Activated CD8-positive, alpha-beta memory T cell treated with anti-CD3 and anti-CD28 coated beads for 48 hours (primary cell): Measurements from ENCODE around the gene POR.

ENCODE experiments used
- DNase-seq, 3 experiments: peaks; one replicate each; pipeline ENCODE4 v3.0.0-alpha.2; 2020; ENCODE audit warnings: low read depth in 2 of 3, low spot score in 2 of 3

The POR gene

DNA sequence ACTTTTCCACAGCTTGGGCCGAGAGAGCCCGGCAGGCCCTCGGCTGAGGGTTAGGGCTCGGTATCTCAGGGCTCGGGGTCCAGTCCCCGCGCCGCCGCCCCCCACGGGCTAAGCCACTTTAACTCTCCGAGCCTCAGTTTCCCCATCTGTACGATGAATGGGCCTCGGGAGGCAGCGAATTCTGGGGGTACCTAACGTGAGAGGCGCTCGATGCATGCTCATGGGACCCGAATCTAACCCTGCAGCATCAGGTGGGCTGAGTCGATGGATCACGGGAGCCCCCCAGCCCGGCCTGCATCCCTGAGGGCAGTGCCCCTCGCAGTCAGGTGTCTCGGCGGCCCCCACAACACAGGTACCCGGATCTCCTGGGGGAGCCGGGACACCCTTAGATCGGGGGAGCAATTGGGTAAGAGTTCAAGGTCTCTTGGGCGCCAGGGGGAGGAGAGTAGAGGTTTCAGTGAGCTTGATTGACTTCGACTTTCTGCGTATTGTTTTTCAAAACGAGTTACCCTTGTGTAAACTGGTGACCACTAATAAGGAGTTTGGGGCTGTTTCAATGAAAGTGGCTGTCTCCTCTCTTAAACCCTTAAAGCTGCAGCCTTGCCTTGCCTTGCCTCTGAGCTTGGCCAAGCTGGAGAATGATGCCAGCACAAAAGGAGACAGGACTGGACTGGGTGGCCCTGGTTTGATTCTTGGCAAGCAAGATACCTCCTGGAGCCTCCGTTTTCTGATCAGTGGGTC lies 631 bp downstream of the POR start:
- DNase-seq = no peak

DNA sequence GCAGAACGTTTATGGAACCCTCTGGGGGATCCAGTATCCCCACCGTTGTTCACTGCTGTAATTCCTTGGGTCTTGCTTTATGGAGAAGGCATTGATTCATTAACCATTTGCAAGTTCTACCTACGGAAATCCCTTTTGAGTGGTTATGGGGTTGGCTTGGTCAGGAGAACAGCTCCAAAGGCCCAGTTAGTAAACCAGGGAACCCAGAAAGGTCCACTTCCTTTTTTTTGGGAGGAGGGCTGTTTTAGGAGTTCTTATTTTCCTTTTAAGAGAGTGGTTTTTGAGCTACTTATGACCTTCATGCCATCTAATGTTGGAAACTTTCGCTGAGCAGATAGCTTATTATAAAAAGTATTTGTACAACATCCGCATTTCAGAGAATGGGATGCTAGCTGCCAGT lies 1.3 kb downstream of the POR start:
- DNase-seq = no peak

DNA sequence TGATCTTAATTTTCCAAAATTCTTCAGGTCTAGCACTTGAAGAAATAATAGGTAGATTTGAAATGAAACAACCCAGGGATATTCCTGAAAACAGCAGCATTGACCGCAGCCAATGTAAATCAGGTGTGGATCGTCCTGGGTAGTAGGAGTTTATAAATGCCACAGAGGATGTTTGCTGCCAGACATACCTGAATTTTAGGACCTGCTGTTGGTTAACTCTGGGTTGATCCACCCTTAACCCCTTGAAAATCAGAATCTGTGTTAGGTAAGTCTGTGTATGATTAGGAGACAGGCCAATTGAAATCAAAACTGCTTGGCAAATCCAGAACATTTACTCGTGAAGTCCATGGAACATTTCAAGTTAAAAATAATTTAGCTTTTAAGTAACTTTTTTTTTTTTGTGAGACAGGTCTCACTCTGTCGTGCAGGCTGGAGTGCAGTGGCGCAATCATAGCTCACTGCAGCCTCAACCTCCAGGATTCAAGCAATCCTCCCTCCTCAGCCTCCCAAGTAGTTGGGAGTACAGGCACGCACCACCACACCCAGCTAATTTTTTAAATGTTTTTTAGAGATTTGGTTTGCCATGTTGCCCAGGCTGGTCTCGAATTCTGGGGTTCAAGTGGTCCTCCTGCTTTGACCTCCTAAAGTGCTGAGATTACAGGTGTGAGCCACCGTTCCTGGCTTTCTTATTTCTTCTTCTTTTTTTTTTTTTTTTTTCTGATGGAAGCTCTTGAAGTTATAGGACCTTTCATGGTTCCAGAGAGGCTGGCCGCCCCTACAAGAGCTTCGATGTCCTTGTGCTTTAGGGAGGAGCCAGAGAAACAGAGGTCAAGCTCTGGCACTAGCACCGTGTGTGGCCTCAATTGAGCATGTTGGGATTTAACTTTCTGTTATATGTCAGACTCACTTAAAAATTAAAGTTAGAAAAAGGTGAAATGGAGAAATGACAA lies 2.0 kb downstream of the POR start:
- no peak for DNase-seq

DNA sequence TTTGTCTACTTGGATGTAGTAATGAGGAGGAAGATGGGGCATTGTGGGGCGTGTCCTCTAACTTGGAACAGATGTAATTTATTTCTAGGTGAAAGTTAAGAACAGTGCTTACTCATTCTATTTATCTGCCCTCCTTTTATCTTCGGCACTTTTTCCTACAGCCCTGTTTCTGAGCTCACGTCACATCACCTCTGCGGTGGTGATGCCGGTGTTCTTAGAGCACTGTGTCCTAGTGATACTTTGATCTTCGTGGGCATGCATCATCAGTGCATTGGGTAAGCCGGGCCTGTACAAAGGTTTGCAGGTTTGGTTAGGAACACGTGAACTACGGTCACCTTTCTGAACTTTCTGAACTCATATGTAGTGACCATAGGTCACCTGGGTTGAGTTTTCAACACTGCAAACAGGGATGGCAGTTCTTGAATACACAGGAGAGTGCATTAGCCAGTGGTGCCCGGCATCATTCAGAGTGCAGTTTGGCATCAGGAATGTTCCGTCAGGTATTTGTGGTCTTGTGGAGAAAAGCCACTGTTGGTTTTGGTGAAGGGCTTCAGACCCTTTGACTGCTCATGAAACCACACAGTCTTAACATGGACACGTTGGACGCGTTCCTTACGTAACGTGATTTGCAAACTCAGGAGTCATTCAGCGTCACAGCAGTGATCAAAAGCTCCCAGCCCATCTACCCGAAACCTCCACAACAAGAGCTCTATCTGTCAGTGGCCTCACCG lies 5.6 kb downstream of the POR start:
- DNase-seq = no peak

DNA sequence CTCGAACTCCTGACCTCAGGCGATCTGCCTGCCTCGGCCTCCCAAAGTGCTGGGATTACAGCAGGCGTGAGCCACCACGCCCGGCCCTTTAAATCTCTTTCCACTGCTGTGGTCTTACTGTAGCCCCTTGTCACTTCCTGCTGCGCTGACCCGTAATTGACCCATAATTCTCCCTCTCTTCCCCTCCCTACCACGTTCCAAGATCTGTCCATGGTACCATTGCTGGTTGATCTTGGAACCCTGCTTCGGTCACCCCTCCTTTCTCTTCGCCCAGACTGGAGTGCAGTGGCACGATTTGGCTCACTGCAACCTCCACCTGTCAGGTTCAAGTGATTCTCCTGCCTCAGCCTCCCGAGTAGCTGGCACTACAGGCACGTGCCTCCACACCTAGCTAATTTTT lies 6.5 kb downstream of the POR start:
- no peak for DNase-seq

DNA sequence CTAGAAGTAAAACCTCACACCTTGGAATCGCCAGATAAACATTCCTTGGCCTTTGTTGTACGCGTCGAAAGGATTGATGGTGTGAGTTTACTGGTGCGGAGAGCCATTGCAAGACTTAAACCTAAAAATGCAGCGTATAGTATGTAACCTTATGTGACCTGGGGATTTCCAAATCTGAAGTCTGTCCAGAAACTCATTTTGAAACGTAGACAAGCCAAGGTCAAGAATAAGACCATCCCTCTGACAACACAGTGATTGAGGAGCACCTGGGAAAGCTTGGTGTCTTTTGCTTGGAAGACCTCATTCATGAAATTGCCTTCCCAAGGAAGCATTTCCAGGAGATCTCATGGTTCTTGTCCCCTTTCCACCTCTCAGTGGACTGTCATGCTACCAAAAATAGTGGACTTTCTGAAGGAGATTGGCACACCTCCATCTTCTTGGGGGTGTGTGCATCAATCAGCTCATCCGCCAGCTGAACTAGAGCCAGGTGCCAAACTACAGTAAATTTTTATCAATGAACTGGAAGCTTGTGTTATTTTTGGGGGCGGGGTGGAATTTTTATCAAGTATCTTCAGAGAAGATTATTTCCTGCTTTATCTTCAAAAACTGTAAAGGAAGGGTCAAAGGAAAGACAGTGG lies 8.1 kb downstream of the POR start:
- DNase-seq = no peak

DNA sequence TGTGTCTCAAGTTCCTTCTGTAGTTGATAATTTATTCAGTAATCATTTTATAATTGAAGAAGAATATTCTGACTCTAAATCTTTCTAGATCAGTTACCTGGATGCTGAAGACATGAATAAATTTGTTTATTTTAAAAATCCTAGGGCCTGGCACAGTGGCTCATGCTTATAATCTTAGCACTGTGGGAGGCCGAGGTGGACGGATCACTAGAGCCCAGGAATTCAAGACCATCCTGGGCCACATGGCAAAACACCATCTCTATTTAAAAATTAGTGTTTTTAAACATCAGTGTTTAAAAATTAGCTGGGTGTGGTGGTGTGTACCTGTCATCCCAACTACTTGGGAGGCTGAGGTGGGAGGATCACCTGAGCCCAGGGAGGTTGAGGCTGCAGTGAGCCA lies 9.3 kb downstream of the POR start:
- DNase-seq = no peak

DNA sequence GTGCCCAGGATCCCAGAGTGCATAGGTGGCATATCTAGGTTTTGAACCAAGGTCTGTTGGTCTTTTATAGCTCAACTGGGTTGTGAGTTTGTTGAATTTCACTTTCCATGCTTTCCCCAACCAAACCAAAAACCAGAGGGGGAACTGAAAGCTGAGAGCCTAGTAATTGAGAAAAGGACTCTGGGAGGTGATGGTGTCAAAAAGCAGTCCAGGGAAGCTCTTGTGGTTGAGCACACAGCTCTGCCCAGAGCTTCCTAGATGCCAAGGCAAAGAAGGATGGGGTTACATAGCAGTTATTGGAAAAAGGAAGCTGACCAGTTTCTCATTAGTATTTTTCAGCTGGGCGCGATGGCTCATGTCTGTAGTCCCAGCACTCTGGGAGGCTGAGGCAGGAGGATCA lies 9.9 kb downstream of the POR start:
- no peak for DNase-seq

DNA sequence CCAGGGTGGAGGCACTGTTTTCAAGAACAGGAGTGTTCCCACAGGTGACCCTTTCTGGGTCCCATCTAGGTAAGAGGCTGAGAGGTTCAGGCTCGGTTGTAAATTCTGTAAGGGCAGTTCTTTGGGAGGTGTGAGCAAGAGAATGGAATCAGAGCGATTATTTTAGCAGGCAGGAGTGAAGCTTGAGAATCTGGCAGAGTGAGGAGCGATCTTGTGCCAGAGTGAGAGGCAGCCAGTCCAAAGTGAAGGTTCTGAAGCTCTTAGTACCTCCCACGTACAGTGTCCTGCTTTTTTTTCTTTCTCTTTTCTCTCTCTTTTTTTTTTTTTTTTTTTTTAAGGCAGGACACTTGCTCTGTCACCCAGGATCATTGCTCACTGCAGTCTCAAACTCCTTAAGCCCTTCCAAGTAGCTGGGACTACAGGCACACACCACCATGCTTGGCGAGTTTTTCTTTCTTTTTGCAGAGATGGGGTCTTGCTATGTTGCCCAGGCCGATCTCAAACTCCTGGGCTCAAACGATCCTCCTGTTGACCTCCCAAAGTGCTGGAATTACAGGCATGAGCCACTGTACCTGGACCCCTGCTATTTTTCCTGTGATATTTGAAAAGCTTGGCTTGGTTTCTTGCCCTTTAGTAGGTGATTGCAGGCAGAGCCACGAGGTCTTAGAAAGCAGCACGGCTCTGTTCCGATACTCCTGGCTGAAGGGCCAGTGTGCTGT lies 10.9 kb downstream of the POR start:
- DNase-seq = no peak

DNA sequence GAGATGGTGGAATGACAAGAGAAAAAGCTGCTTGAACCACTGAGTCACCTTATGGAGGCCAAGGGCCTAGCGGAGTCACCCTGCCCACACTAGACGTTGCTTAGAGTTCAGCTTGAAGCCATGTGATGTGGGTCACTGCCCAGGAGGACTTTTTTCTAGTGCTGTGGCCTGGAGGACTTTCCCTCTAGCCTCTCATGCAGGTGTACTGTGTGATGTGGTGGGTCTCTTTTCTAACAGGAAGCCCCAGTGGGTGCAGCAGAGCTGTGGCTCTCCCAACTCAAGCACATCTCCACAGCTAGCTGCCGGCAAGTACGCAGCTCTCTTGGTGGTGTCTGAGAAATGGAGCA lies 13.6 kb downstream of the POR start:
- DNase-seq = no peak

DNA sequence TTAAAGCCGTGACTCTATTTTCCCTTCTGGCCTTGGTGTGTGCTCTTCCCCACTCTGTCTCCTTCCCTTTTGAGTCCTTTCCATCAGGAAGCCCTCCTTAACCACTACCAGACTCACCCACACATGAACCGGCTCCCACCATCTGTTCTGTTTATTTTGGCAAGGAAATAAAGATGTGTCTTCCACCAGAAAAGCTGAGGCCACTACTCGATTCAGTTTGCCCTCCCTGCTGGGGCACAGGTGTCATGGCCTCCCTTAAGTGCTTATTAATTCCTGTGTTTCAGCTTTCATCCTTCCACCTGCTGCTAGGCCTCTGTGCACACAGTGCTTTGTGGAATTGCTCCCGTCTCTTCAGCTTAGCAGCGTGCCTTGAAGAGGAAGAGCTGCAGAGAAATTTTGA lies 16.7 kb downstream of the POR start:
- no peak for DNase-seq

DNA sequence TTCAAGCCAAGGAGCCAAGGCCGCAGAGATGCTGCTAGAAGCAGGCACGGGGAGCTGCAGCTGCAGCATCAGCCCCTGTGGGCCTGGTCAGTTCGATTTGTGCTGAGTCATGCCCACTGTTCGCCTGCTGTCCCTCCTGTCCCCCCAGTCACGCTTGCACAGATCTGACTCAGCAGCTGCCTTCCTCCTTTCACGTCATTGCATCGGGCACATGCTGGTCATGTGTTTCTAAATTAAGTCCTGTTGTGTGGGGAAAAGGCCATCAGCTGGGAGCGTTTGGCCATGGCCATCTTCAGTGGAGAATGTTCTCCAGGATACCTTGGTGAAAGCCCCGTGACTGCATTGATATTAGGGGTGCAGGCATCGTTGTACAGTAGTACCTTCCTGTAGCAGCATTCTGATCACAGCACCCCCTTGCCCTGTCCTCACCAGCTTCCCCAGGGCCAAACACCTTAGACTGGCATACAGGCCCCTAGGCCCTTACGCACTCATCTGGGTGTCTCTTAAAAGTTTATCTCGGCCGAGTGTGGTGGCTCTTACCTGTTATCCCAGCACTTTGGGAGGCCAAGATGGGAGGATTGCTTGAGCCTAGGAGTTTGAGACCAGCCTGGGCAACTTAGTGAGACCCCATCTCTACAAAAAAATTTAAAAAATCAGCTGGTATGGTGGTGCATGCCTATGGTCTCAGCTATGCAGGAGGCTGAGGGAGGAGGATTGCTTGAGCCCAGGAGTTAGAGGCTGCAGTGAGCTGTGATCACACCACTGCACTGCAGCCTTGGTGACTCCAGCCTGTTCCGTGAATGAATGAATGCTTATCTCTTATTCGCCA lies 23.2 kb downstream of the POR start:
- no peak for DNase-seq

DNA sequence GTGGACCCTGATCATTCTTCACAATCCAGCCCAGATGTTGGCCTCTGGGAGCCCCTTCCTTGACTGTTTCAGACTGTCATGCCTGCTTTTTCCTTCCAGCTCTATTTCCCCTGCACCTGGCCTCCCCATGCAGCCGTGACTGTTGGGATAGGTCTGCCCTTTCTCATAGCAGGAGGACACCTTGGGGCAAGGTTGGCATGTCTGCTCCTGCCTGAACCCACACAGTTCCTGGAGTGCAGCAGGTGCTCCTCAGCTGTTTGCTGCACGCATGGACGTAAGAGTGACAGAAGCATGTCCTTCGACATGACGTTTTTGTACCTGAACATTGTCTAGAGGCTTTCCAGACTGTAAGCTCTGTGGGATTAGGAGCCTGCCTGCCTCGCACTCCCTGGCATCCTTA lies 24.0 kb downstream of the POR start:
- DNase-seq = no peak

DNA sequence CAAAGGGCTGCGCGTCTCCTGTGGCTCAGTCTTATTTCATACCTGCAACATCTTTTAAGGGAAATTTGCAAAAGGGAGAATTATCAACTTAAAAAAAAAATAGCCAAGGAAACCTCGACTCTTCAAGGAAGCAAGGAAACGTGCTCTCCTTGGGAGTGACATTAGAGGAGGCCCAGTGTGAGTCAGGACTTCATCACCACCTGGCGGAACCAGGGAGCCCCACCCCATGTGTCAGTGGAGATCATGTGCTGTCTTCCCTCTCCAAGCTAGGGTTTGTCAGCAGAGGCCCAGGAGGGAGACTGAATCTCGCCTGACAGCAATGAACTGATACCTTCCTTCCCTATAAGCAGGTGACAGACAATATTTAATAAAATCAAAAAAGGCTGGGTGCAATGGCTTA lies 28.9 kb downstream of the POR start:
- DNase-seq = no peak

DNA sequence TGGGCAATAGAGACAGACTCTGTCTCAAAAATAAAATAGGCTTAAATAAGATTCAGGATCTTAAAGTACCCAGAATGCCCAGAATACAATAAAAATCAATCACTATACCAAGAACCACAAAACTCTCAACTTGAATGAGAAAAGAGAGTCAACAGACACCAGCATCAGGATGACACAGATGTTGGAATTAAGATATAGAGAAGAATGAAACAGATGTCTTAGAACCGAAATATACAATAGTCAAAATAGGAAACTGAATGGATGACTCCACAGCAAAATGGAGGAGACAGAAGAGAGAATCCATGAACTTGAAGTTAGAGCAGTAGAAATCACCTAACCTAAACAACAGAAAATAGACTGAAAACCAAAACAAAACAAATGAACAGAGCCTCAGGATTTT lies 29.6 kb downstream of the POR start:
- no peak for DNase-seq

DNA sequence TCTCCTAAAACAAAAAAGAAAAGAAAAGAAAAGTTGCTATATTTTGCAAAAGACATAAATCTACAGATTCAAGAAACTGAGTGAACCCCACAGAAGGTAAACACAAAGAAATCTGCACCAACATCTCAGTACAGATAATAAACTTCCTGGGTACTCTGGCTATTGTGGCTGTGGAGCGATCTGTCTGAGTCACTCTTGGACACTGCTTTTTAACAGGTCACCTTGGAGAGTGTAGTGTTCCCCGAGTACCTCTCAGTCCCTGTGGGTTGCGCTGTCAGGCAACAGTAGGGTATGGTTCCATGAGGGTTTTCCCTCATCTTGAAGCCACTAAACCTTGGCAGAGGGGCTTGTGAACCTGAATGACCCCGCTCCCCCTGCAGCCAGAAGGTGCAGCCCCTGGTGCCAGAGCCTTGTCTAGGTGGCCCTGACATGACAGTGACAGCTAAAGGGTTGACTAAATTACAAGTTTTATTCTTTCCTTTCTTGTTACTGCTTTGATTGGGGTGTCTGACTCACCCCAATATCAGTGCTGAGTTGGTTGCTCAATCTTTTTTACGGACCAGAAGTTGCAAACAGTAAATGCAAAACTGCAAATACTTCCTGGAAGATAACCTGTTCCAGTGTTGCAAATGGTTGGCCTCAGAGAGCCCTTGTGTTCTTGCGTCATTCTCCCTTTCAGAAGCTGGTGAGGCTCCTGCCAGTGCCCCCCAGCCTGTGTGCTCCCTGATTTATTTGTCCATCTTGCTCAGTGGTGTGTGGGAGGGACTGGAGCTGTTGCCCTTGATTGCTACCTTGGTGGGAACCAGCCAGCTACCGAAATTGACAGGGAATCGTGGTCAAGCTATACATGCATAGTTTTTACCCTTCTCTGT lies 30.6 kb downstream of the POR start:
- no peak for DNase-seq

DNA sequence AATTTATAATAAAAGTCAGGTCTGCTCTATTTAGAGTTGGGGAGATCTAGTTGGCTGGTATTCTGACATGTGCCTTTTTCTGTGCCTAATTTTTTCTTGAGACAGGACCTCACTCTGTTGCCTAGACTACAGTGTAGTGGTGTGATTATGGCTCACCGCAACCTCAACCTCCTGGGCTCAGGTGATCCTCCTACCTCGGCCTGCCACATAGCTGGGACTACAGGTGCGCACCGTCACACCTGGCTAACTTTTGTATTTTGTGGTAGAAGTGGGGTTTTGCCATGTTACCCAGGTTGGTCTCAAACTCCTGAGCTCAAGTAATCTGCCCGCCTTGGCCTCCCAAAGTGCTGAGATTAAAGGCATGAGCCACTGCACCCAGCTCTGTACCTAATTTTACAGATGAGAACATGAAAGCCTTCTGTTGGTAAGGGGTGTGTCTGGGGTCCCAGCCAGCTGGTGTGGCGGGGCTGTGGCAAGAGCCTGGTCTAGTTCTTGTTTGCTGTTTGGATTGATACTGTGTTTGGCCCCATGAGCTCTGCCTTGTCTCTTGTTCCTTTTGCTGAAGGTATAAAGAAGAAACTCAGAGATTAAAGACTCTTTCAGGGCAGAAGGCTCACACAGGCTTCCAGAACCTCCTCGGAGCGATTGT lies 31.4 kb downstream of the POR start:
- DNase-seq = no peak

DNA sequence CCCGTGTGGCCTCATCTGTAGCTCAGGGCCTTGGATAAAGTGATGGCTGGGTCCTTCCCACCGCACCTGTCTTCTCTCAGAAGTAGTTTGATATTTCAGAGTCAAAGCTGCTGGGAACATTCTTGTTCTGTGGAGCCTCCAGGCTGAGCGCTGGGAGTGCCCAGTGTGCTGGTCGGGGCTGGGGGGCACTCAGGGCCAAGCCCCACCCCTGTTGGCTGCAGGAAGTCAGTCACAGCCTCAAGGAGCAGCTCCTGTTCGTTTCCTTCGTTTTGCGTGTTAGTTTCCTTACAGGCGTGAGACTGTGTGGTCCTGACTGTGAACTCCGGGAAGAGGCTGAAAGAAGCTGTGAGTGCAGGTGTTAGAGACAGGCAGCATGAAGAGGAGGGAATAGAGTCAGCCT lies 33.2 kb downstream of the POR start:
- no peak for DNase-seq
